BJ (cell line): ENCODE data around the gene RPL27. TPM values are rescaled to one million over a fixed set of nuclear protein-coding genes. Genes with fewer than 3 reads are reported as not detected.
"Not testable (repeated sequence)": the region's sequence is repeated elsewhere in the genome, so short reads cannot be mapped to it uniquely, and the experiment has no call there.

ENCODE experiments used
- CTCF ChIA-PET: fragments of 350-600 bp; formaldehyde crosslinking; extraction: SDS; loops from one replicate; lab custom pipeline; 2021; ENCODE audit warnings: antibody characterized with exemption, inconsistent platforms; lab: Yijun Ruan, JAX
- POLR2A ChIA-PET: fragments of 300-600 bp; sonication (Branson Sonifier 250); formaldehyde crosslinking; extraction: SDS; loops from one replicate; lab custom pipeline; 2021; ENCODE audit warnings: antibody characterized with exemption; lab: Charles Lee
- DNase-seq: peaks from one replicate; pipeline ENCODE4 v3.0.0-alpha.2; 2011; ENCODE audit warnings: low read depth
- H3K27me3 ChIP-seq: 2 replicates; pipeline ENCODE4 v1.6.0; 2011; ENCODE audit warnings: low read length; ENCODE audit not compliant: control insufficient read depth, insufficient read depth
- H3K36me3 ChIP-seq: 2 replicates; pipeline ENCODE4 v1.5.1; 2011; ENCODE audit warnings: low read length; ENCODE audit not compliant: control insufficient read depth, insufficient read depth
- H3K4me3 ChIP-seq: 2 replicates; pipeline ENCODE4 v1.5.1; 2011; ENCODE audit warnings: low read depth, mild to moderate bottlenecking, control low read depth, low read length
- polyA plus RNA-seq: library from polyadenylated mRNA; depleted of rRNA; stranded (reverse); fragments of >200 nt; gene quantifications from 2 replicates; pipeline ENCODE4 v1.2.3, GENCODE V29; 2011
- TF ChIP-seq, protein P1 (sequence below): IDR thresholded peaks from 2 replicates; pipeline ENCODE4 v1.5.1; 2011; ENCODE audit warnings: low read depth, mild to moderate bottlenecking, control low read depth, inconsistent platforms, low read length, moderate library complexity; ENCODE audit not compliant: insufficient read depth

RPL27 gene
- polyA plus RNA-seq, 1 experiment = 3,309 TPM

DNA sequence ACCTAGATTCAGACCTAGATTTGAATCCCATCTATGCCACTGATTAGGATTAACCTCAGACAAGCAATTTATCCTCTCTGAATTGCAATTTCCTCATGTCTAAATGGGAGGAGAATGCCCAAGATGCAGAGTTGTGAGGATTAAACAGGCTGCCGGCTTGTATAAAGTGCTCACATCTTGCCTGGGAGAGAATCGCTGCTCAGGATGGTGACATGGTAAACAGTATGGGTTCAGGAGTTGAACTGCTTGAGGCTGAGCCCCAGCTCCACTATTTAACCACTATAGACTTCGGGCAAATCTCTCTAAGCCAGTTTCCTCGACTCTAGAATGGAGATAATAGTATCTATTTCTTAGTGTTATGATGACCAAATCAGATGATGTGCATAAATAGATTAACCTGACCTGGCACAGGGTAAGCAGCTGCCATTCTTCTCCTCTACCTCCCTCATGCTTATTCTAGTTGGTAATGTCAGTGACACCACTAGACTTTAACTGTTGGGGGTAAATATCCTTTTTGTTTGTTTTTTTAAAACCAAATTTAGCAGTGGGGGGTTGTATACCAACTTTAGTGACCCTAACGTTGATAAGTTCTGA is 732 bp upstream of the RPL27 start:
- TF ChIP-seq, protein P1, sequence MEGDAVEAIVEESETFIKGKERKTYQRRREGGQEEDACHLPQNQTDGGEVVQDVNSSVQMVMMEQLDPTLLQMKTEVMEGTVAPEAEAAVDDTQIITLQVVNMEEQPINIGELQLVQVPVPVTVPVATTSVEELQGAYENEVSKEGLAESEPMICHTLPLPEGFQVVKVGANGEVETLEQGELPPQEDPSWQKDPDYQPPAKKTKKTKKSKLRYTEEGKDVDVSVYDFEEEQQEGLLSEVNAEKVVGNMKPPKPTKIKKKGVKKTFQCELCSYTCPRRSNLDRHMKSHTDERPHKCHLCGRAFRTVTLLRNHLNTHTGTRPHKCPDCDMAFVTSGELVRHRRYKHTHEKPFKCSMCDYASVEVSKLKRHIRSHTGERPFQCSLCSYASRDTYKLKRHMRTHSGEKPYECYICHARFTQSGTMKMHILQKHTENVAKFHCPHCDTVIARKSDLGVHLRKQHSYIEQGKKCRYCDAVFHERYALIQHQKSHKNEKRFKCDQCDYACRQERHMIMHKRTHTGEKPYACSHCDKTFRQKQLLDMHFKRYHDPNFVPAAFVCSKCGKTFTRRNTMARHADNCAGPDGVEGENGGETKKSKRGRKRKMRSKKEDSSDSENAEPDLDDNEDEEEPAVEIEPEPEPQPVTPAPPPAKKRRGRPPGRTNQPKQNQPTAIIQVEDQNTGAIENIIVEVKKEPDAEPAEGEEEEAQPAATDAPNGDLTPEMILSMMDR = no peak
- ChIA-PET POLR2A (interaction anchor here (0.5 to 1.1 kb wide), 8 partner anchors 9 to 364 kb away, joined by 3 to 14 read pairs (median 3); partner anchors contain the start of genes AOC3, IFI35, PTGES3L and RUNDC1), CTCF (interaction anchor here (0.5 to 2.2 kb wide), 19 partner anchors 9 to 675 kb away, joined by 3 to 16 read pairs (median 3); partner anchors contain the start of genes AOC2, IFI35 and PSME3)
- Histone ChIP-seq H3K4me3 (peak overlapping the region; percentile 9; the same call in 1 of the 2 replicates), H3K27me3 (no peaks in the 10 kb centered on the region), H3K36me3 (peaks cover 5% of the 10 kb centered on the region)
- DNase-seq = no peak

- DNase-seq = no peak
- peaks cover 9% of the 10 kb centered on the region for H3K36me3 ChIP-seq
- no peaks in the 10 kb centered on the region for H3K27me3 ChIP-seq
- TF ChIP-seq, protein P1 = no peak
- CTCF ChIA-PET = interaction anchor here (0.6 to 2.2 kb wide), 5 partner anchors 12 to 336 kb away, joined by 3 to 16 read pairs (median 5); partner anchors contain the start of gene AOC2
- H3K4me3 ChIP-seq = peak overlapping the region; percentile 91
- POLR2A ChIA-PET = no interaction called here
These were observed 845 bp downstream of the RPL27 start for GRCh38 chr17:42999003-42999525.

DNA sequence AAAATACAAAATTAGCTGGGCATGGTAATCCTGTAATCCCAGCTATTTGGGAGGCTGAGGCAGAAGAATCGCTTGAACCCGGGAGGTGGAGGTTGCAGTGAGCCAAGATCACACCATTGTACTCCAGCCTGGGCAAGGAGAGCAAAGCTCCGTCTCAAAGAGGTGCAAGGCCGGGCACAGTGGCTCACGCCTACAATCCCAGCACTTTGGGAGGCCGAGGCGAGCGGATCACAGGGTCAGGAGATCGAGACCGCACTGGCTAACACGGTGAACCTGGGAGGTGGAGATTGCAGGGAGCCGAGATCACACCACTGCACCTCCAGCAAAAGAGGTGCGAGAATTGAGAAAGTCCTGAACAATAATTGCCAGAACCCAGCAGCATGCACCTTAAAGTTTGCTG is 2.7 kb downstream of the RPL27 start:
- not testable (repeated sequence) for H3K27me3 ChIP-seq, H3K4me3 ChIP-seq, H3K36me3 ChIP-seq, DNase-seq
- ChIA-PET POLR2A (interaction anchor here (0.7 kb wide), 1 partner anchor 174 kb away, joined by 5 read pairs; no protein-coding TSS in a partner anchor), CTCF (interaction anchor here (0.9 kb wide), 1 partner anchor 24 kb away, joined by 4 read pairs; no protein-coding TSS in a partner anchor)

- Histone ChIP-seq H3K27me3 (no peaks in the 10 kb centered on the region), H3K36me3 (peaks cover 9% of the 10 kb centered on the region), H3K4me3 (no peak overlapping the region)
- POLR2A ChIA-PET = no interaction called here
- CTCF ChIA-PET = no interaction called here
- no peak for DNase-seq
- TF ChIP-seq, protein P1 = no peak
These were observed 5.4 kb downstream of the RPL27 start for GRCh38 chr17:43003542-43004172.

- peak; percentile 51 for DNase-seq
- TF ChIP-seq, protein P1 = peak; percentile 37; the same call in 1 of the 2 replicates
- Histone ChIP-seq H3K36me3 (peaks cover 6% of the 10 kb centered on the region), H3K27me3 (no peaks in the 10 kb centered on the region), H3K4me3 (peak within 1 kb of the TSS; percentile 58)
- POLR2A ChIA-PET = interaction anchor here (0.6 to 1.2 kb wide), 2 partner anchors 9 to 312 kb away, joined by 3 to 4 read pairs; no protein-coding TSS in a partner anchor
- CTCF ChIA-PET = interaction anchor here (0.5 to 1.5 kb wide), 3 partner anchors 9 to 300 kb away, joined by 3 to 4 read pairs (median 3); partner anchors contain the start of gene RPL27
These were observed 8.7 kb downstream of the RPL27 start, which contains the start of gene IFI35 for GRCh38 chr17:43006639-43007551. IFI35 (plus strand) TSS chr17:43006784; CDS start chr17:43006948, 164 bp downstream.
